Measurements from ENCODE around the gene SMC6. TPM values are rescaled to one million over a fixed set of nuclear protein-coding genes. Genes with fewer than 3 reads are reported as not detected.

Gene SMC6
- total RNA-seq, 4 donors from 2014 or later, result 15.4 to 30.0 (median 19.0) TPM

DNA sequence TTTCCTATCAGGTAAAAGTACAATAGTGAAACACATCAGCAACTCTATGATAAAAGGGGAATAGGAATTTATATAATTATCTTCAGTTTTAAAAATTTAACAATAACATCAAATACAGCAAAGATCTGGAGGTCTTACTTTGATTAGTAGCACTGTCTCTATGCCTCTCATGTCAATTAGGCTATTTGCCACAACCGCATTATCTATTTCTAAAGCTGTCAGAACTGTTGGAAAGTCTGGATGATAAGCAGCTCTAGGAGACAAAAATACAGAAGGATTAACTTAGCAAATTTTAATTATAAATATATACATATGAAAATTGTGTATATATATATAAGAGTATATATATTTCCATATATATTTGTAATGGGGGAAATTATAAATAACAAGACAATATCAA, 45.1 kb downstream of the SMC6 start:
- Histone ChIP-seq H3K27ac (no peak overlapping the region), H3K9me3 (no peaks in the 10 kb centered on the region), H3K27me3 (no peaks in the 10 kb centered on the region), H3K4me3 (replicated peaks in 1 of 3) (no peak overlapping the region), H3K36me3 (peaks cover 10 to 17% of the 10 kb centered on the region in 2 donors), H3K4me1 (no peaks in the 10 kb centered on the region)
- intact Hi-C loops (cut with DNase I), result no loop called here
- DNase-seq, result no peak
- TF ChIP-seq POLR2A (IDR thresholded peaks at IDR 0.05), result no peak
- TF ChIP-seq, protein P1, sequence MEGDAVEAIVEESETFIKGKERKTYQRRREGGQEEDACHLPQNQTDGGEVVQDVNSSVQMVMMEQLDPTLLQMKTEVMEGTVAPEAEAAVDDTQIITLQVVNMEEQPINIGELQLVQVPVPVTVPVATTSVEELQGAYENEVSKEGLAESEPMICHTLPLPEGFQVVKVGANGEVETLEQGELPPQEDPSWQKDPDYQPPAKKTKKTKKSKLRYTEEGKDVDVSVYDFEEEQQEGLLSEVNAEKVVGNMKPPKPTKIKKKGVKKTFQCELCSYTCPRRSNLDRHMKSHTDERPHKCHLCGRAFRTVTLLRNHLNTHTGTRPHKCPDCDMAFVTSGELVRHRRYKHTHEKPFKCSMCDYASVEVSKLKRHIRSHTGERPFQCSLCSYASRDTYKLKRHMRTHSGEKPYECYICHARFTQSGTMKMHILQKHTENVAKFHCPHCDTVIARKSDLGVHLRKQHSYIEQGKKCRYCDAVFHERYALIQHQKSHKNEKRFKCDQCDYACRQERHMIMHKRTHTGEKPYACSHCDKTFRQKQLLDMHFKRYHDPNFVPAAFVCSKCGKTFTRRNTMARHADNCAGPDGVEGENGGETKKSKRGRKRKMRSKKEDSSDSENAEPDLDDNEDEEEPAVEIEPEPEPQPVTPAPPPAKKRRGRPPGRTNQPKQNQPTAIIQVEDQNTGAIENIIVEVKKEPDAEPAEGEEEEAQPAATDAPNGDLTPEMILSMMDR (IDR thresholded peaks at IDR 0.05), result no peak
- 96 to 100% methylated on average over 1 of the region's 1 CpG for WGBS, 2 donors

DNA sequence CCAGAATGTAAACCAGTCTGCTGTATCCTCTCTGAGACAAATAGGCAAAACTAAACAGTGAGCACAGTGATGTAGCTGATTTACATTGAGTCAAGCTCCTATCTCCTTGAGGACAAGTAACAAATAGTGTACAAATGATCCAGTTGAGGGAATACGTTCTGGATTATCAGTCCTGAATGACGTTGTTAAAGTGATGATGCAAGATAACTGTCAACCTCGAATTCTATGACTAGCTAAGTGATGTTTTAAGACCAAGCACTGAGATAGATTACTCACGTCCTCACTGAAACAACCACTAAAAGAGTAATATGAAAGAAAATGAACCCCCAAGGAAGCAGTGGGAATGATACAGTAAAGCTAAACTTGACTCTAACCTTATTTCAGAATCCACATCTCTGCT, 46.8 kb downstream of the SMC6 start:
- no peak for DNase-seq
- Histone ChIP-seq H3K9me3 (no peaks in the 10 kb centered on the region), H3K36me3 (peaks cover 6 to 14% of the 10 kb centered on the region in 2 donors), H3K27me3 (no peaks in the 10 kb centered on the region), H3K4me1 (no peaks in the 10 kb centered on the region), H3K4me3 (replicated peaks in 1 of 3) (no peak overlapping the region), H3K27ac (no peak overlapping the region)
- TF ChIP-seq POLR2A (IDR thresholded peaks at IDR 0.05), result no peak
- TF ChIP-seq, protein P1 (IDR thresholded peaks at IDR 0.05), result no peak
- intact Hi-C loops (cut with DNase I), result no loop called here
- 93 to 98% methylated on average over 4 of the region's 4 CpGs for WGBS, 2 donors

DNA sequence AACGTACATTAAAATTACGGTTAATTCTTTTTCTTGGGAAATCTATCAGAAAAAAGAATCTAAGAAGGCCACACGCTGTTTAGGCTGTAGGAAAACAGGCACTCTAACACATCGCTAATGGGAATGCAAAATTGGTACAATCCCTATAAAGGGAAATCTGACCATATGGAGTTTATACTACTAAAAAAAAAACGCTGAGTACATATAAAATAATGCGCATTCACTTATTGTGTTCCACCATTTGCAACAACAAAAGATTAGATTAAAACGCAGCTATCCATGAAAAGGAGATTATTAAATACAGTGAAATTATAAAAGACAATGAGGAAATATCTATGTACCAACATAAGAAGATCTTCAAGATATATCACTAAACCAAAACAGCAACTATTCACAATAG, 62.8 kb downstream of the SMC6 start:
- H3K4me1 ChIP-seq, result no peaks in the 10 kb centered on the region
- H3K4me3 ChIP-seq (replicated peaks in 1 of 3), result no peak overlapping the region
- H3K36me3 ChIP-seq, result peaks cover 8 to 9% of the 10 kb centered on the region in 2 donors
- WGBS, 2 donors, result 97 to 98% methylated on average over 7 of the region's 7 CpGs
- H3K9me3 ChIP-seq, result no peaks in the 10 kb centered on the region
- DNase-seq, result no peak
- H3K27ac ChIP-seq, result no peak overlapping the region
- intact Hi-C loops (cut with DNase I), result no loop called here
- no peaks in the 10 kb centered on the region for H3K27me3 ChIP-seq
- no peak for TF ChIP-seq POLR2A (IDR thresholded peaks at IDR 0.05)
- TF ChIP-seq, protein P1 (IDR thresholded peaks at IDR 0.05), result no peak

DNA sequence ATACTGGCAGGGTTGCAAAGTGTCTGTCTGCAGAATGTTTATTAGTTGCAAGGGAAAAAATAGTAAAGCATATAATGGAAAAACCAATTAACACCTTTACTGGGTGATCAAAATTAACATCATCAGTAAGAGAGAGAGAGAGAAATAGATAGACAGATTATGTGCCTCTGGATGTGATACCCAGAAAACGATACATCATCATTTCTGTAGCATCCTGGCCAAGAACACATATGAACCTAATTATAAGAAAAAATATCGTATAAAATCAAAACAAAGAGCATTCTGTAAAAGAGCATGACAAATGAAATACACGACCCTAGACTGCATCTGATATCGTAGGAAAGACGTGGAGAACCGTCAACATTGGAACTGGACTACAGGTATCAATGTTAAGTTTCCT, 64.6 kb downstream of the SMC6 start:
- TF ChIP-seq, protein P1 (IDR thresholded peaks at IDR 0.05), result no peak
- TF ChIP-seq POLR2A (IDR thresholded peaks at IDR 0.05), result no peak
- H3K27ac ChIP-seq, result no peak overlapping the region
- DNase-seq, result no peak
- no peaks in the 10 kb centered on the region for H3K9me3 ChIP-seq
- intact Hi-C loops (cut with DNase I), result no loop called here
- no peaks in the 10 kb centered on the region for H3K4me1 ChIP-seq
- WGBS, 2 donors, result 87 to 89% methylated on average over 6 of the region's 6 CpGs
- H3K27me3 ChIP-seq, result no peaks in the 10 kb centered on the region
- no peak overlapping the region for H3K4me3 ChIP-seq (replicated peaks in 1 of 3)
- H3K36me3 ChIP-seq, result peaks cover 0 to 6% of the 10 kb centered on the region in 2 donors

DNA sequence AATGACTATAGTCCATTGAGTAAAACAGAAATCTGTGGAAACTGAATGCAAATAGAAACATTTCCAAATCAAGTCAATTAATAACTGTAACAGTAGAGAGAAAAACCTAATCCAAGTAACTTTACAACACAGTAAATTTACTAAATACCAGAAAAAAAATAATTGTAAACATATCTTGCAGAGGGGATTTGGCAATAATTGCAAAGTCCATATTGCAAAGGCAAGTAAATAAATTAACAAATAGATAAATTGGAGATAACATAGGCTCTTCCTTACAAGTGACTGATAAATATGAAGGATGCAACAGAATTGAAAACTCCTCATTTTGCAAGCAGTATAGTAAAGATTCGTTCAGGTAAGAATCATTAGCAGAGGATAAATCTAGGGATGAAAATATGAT, 65.0 kb downstream of the SMC6 start:
- no peak overlapping the region for H3K4me3 ChIP-seq (replicated peaks in 1 of 3)
- DNase-seq, result no peak
- H3K4me1 ChIP-seq, result no peaks in the 10 kb centered on the region
- intact Hi-C loops (cut with DNase I), result no loop called here
- WGBS, 2 donors, result 92 to 98% methylated on average over 1 of the region's 1 CpG
- H3K36me3 ChIP-seq, result peaks cover 0 to 5% of the 10 kb centered on the region in 2 donors
- H3K9me3 ChIP-seq, result no peaks in the 10 kb centered on the region
- H3K27ac ChIP-seq, result no peak overlapping the region
- H3K27me3 ChIP-seq, result no peaks in the 10 kb centered on the region
- no peak for TF ChIP-seq POLR2A (IDR thresholded peaks at IDR 0.05)
- TF ChIP-seq, protein P1 (IDR thresholded peaks at IDR 0.05), result no peak

All from thyroid gland (tissue), 4 donors.